Measurements from ENCODE around the gene LACTBL1.

DNA sequence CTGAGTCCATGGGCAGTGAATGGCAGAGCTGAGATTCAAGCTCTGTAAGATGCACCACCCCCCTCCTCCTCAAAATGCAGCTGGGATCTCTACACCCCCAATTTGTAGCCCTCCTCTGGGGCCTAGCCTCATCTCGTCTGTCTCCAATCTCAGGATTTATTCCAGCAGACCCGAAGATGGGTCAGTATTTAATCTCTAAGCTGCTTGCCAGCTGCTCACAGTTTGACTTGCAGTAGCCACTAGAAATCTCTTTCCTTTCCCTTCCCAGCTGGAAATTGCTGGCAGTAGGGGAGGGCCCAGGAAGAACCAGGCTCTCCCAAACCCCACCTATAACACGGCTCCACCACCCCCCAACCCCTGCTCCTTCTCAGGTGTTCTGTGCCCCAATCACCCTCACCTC is 1.5 kb downstream of the LACTBL1 start:
- TF ChIP-seq, protein P1, sequence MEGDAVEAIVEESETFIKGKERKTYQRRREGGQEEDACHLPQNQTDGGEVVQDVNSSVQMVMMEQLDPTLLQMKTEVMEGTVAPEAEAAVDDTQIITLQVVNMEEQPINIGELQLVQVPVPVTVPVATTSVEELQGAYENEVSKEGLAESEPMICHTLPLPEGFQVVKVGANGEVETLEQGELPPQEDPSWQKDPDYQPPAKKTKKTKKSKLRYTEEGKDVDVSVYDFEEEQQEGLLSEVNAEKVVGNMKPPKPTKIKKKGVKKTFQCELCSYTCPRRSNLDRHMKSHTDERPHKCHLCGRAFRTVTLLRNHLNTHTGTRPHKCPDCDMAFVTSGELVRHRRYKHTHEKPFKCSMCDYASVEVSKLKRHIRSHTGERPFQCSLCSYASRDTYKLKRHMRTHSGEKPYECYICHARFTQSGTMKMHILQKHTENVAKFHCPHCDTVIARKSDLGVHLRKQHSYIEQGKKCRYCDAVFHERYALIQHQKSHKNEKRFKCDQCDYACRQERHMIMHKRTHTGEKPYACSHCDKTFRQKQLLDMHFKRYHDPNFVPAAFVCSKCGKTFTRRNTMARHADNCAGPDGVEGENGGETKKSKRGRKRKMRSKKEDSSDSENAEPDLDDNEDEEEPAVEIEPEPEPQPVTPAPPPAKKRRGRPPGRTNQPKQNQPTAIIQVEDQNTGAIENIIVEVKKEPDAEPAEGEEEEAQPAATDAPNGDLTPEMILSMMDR (IDR thresholded peaks at IDR 0.05; ENCODE audit: insufficient read depth, low read length) = no peak
- TF ChIP-seq POLR2AphosphoS5 (IDR thresholded peaks at IDR 0.05; ENCODE audit: low read depth) = no peak
- TF ChIP-seq SPI1 (IDR thresholded peaks at IDR 0.05; ENCODE audit: borderline replicate concordance, low read depth) = no peak
